ENCODE results near the gene ITGB3. TPM values are rescaled to one million over a fixed set of nuclear protein-coding genes. Genes with fewer than 3 reads are reported as not detected.

ITGB3 gene
- total and polyA plus RNA-seq, 8 donors: 0.09 to 2.3 (median 0.71) TPM

- Histone ChIP-seq H3K27ac (no peak overlapping the region), H3K36me3 (no peaks in the 10 kb centered on the region), H3K4me1 (no peaks in the 10 kb centered on the region), H3K9me3 (no peaks in the 10 kb centered on the region), H3K27me3 (no peaks in the 10 kb centered on the region), H3K4me3 (no peak overlapping the region)
- ATAC-seq (peak; percentile 72 to 98 (median 94)), DNase-seq (peak in 2 of 6 donors; percentile 13 to 44), FAIRE-seq (peak; percentile 92)
- 16 to 17% methylated on average over 7 of the region's 7 CpGs for WGBS, 2 donors
- intact Hi-C loops (cut with DNase I): loop anchor here in 1 of 3 donors (2.0 kb wide), 1 partner anchor 85 kb away; no protein-coding TSS in a partner anchor
- TF ChIP-seq CTCF (IDR thresholded peaks at IDR 0.05): peak in 3 of 4 donors; percentile 34 to 65 (median 57)
Measured at GRCh38 chr17:47315451-47316266, 62.0 kb downstream of the ITGB3 start.

- no peak for DNase-seq
- no peak for TF ChIP-seq CTCF (IDR thresholded peaks at IDR 0.05)
- H3K27ac ChIP-seq: no peak overlapping the region
- WGBS, 2 donors: 29 to 33% methylated on average over 3 of the region's 3 CpGs
- peak; percentile 20 for FAIRE-seq
- no peaks in the 10 kb centered on the region for H3K36me3 ChIP-seq
- no peaks in the 10 kb centered on the region for H3K9me3 ChIP-seq
- ATAC-seq: peak in 3 of 4 donors; percentile 52 to 70 (median 57)
- no peak overlapping the region for H3K4me3 ChIP-seq
- intact Hi-C loops (cut with DNase I): loop anchor here in 1 of 3 donors (2.0 kb wide), 1 partner anchor 86 kb away; no protein-coding TSS in a partner anchor
- H3K27me3 ChIP-seq: no peaks in the 10 kb centered on the region
- H3K4me1 ChIP-seq: no peaks in the 10 kb centered on the region
Measured at GRCh38 chr17:47316311-47316710, 62.7 kb downstream of the ITGB3 start.

- Histone ChIP-seq H3K4me1 (no peaks in the 10 kb centered on the region), H3K27ac (no peak overlapping the region), H3K9me3 (no peaks in the 10 kb centered on the region), H3K4me3 (no peak overlapping the region), H3K36me3 (no peaks in the 10 kb centered on the region), H3K27me3 (no peaks in the 10 kb centered on the region)
- TF ChIP-seq CTCF (IDR thresholded peaks at IDR 0.05): no peak
- no peak for DNase-seq
- WGBS, 2 donors: 57 to 62% methylated on average over 2 of the region's 2 CpGs
- no peak for ATAC-seq
- FAIRE-seq: no peak
- intact Hi-C loops (cut with DNase I): loop anchor here in 1 of 3 donors (2.0 kb wide), 1 partner anchor 86 kb away; no protein-coding TSS in a partner anchor
Measured at GRCh38 chr17:47317119-47317518, 63.5 kb downstream of the ITGB3 start.

GRCh38 chr17:47318197-47318918, 64.7 kb downstream of the ITGB3 start:
- no peak overlapping the region for H3K4me3 ChIP-seq

More at GRCh38 chr17:47318197-47318918, 64.7 kb downstream of the ITGB3 start:
- Histone ChIP-seq H3K27ac (no peak overlapping the region), H3K36me3 (no peaks in the 10 kb centered on the region), H3K27me3 (no peaks in the 10 kb centered on the region), H3K4me1 (peaks cover 0 to 4% (median 0%) of the 10 kb centered on the region in 3 donors), H3K9me3 (no peaks in the 10 kb centered on the region)
- FAIRE-seq (no peak), DNase-seq (no peak), ATAC-seq (no peak)
- 90 to 91% methylated on average over 3 of the region's 3 CpGs for WGBS, 2 donors
- no peak for TF ChIP-seq CTCF (IDR thresholded peaks at IDR 0.05)
- intact Hi-C loops (cut with DNase I): no loop called here
